Mesenchymal stem cell (in vitro differentiated cells and primary cell): ENCODE measurements around the gene SNX3.
A peak's percentile ranks its signal among the peaks of the same experiment; 100 is the strongest.

Experiments used
- DNase-seq: peaks from one replicate; pipeline ENCODE4 v3.0.0-alpha.2; 2013
- H2AFZ ChIP-seq: one replicate; pipeline ENCODE4 v1.6.1; 2013; ENCODE audit warnings: low read depth, mild to moderate bottlenecking, control low read depth, inconsistent platforms, low read length, moderate library complexity
- H2AK5ac ChIP-seq: 2 replicates; pipeline ENCODE4 v1.6.1; 2013; ENCODE audit warnings: low read length, moderate library complexity, mild to moderate bottlenecking, inconsistent platforms; ENCODE audit not compliant: severe bottlenecking
- H2BK120ac ChIP-seq: one replicate; pipeline ENCODE4 v1.6.1; 2013; ENCODE audit warnings: low read depth, mild to moderate bottlenecking, inconsistent platforms, low read length, moderate library complexity
- H2BK12ac ChIP-seq, 2 experiments: one replicate each; pipeline ENCODE4 v1.6.1; 2013; ENCODE audit warnings: inconsistent platforms in 2 of 2, low read length in 2 of 2, mild to moderate bottlenecking in 2 of 2, moderate library complexity in 2 of 2, control low read depth in 1 of 2
- H2BK15ac ChIP-seq: one replicate; pipeline ENCODE4 v1.6.1; 2013; ENCODE audit warnings: mild to moderate bottlenecking, low read depth, inconsistent platforms; ENCODE audit not compliant: poor library complexity, severe bottlenecking
- H2BK5ac ChIP-seq: 2 replicates; pipeline ENCODE4 v1.6.1; 2013; ENCODE audit warnings: low read depth, mild to moderate bottlenecking, low read length, control low read depth, inconsistent platforms; ENCODE audit not compliant: poor library complexity, severe bottlenecking
- H3K14ac ChIP-seq, 2 experiments: one replicate each; pipeline ENCODE4 v1.6.1; 2013; ENCODE audit warnings: inconsistent platforms in 2 of 2, low read length in 2 of 2, control low read depth in 1 of 2, mild to moderate bottlenecking in 1 of 2, moderate library complexity in 1 of 2
- H3K18ac ChIP-seq, 2 experiments: one replicate each; pipeline ENCODE4 v1.6.1; 2013; ENCODE audit warnings: inconsistent platforms in 2 of 2, low read length in 2 of 2, control low read depth in 1 of 2, low read depth in 1 of 2, mild to moderate bottlenecking in 1 of 2
- H3K23ac ChIP-seq, 2 experiments: one replicate each; pipeline ENCODE4 v1.6.1; 2013; ENCODE audit warnings: inconsistent platforms in 2 of 2, low read length in 2 of 2, mild to moderate bottlenecking in 2 of 2, moderate library complexity in 2 of 2, control low read depth in 1 of 2
- H3K27ac ChIP-seq: 2 replicates; pipeline ENCODE4 v1.5.1; 2013; ENCODE audit warnings: mild to moderate bottlenecking, moderate library complexity, low read length, control low read depth, inconsistent platforms; ENCODE audit not compliant: poor library complexity, severe bottlenecking
- H3K27me3 ChIP-seq, 2 experiments: 2 replicates each; pipeline versions ENCODE4 v1.6.1 to v1.7.0; 2013; ENCODE audit warnings: low read length in 2 of 2, mild to moderate bottlenecking in 2 of 2, moderate library complexity in 2 of 2, control low read depth in 1 of 2, inconsistent platforms in 1 of 2; ENCODE audit not compliant: control insufficient read depth in 1 of 2, insufficient read depth in 1 of 2
- H3K36me3 ChIP-seq, 2 experiments: 2 replicates each; pipeline versions ENCODE4 v1.6.1 to v1.7.0; 2013; ENCODE audit warnings: low read length in 2 of 2, control low read depth in 1 of 2, inconsistent platforms in 1 of 2, low read depth in 1 of 2, mild to moderate bottlenecking in 1 of 2; ENCODE audit not compliant: insufficient read depth in 2 of 2, control insufficient read depth in 1 of 2
- H3K4ac ChIP-seq, 2 experiments: one replicate each; pipeline ENCODE4 v1.6.1; 2013; ENCODE audit warnings: inconsistent platforms in 2 of 2, low read length in 2 of 2, mild to moderate bottlenecking in 2 of 2, moderate library complexity in 2 of 2, control low read depth in 1 of 2, low read depth in 1 of 2
- H3K4me1 ChIP-seq: 2 replicates; pipeline ENCODE4 v1.6.1; 2013; ENCODE audit warnings: low read depth, low read length, control low read depth; ENCODE audit not compliant: control insufficient read depth, insufficient read depth
- H3K4me2 ChIP-seq: 2 replicates; pipeline ENCODE4 v1.6.1; 2013; ENCODE audit warnings: low read length, mild to moderate bottlenecking, inconsistent platforms; ENCODE audit not compliant: poor library complexity, severe bottlenecking
- H3K4me3 ChIP-seq, 2 experiments: 2 replicates each; pipeline versions ENCODE4 v1.5.1 to v1.7.0; 2013; ENCODE audit warnings: low read length in 2 of 2, mild to moderate bottlenecking in 2 of 2, control low read depth in 1 of 2, low read depth in 1 of 2; ENCODE audit not compliant: insufficient read depth in 1 of 2
- H3K79me1 ChIP-seq: replicated peaks from 2 replicates; pipeline ENCODE4 v1.6.1; 2013; ENCODE audit warnings: mild to moderate bottlenecking, control low read depth, low read length, inconsistent platforms; ENCODE audit not compliant: poor library complexity, severe bottlenecking
- H3K9ac ChIP-seq: 2 replicates; pipeline ENCODE4 v1.7.0; 2013; ENCODE audit warnings: mild to moderate bottlenecking, low read length, moderate library complexity
- H3K9me3 ChIP-seq: 2 replicates; pipeline ENCODE4 v1.7.0; 2013; ENCODE audit warnings: mild to moderate bottlenecking, low read length; ENCODE audit not compliant: control insufficient read depth
- H4K8ac ChIP-seq: one replicate; pipeline ENCODE4 v1.6.1; 2013; ENCODE audit warnings: inconsistent platforms, mild to moderate bottlenecking, low read length, moderate library complexity
- H4K91ac ChIP-seq: one replicate; pipeline ENCODE4 v1.6.1; 2013; ENCODE audit warnings: mild to moderate bottlenecking, low read length, inconsistent platforms
- WGBS: methylation state at CpG from one replicate; pipeline ENCODE4 v1.1.7; 2013; ENCODE audit warnings: mixed read lengths; 5-methylcytosine and 5-hydroxymethylcytosine counted together

The SNX3 gene

GRCh38 chr6:108168090-108168463, 92.8 kb downstream of the SNX3 start:
- DNase-seq = no peak
- Histone ChIP-seq H3K23ac (no peak overlapping the region), H4K91ac (no peak overlapping the region), H2AFZ (no peak overlapping the region), H3K27me3 (peaks cover 100% of the 10 kb centered on the region in 2 experiments), H3K4ac (no peak overlapping the region), H3K4me1 (peaks cover 47% of the 10 kb centered on the region), H4K8ac (no peak overlapping the region), H3K27ac (no peak overlapping the region), H3K14ac (no peak overlapping the region), H2BK5ac (no peak overlapping the region), H3K9ac (no peak overlapping the region), H2AK5ac (no peak overlapping the region), H3K4me3 (no peak overlapping the region), H3K9me3 (peaks cover 8% of the 10 kb centered on the region), H3K4me2 (peak overlapping the region; percentile 57), H3K18ac (no peak overlapping the region), H3K79me1 (no peaks in the 10 kb centered on the region), H3K36me3 (no peaks in the 10 kb centered on the region), H2BK15ac (no peak overlapping the region), H2BK12ac (no peak overlapping the region), H2BK120ac (no peak overlapping the region)
- WGBS = 2% methylated on average over 23 of the region's 23 CpGs

- peak overlapping the region in 1 of 2 experiments; percentile 71 for H3K14ac ChIP-seq
- no peak for DNase-seq
These were observed 93.3 kb downstream of the SNX3 start for GRCh38 chr6:108167449-108168089.

GRCh38 chr6:108166664-108167448, 94.0 kb downstream of the SNX3 start:
- H2BK120ac ChIP-seq = no peak overlapping the region
- no peak overlapping the region for H3K9ac ChIP-seq
- H4K91ac ChIP-seq = no peak overlapping the region
- H3K4me2 ChIP-seq = peak overlapping the region; percentile 53
- no peak overlapping the region for H2AFZ ChIP-seq
- H2BK15ac ChIP-seq = no peak overlapping the region
- no peaks in the 10 kb centered on the region for H3K36me3 ChIP-seq
- no peak overlapping the region for H3K14ac ChIP-seq
- no peak overlapping the region for H2AK5ac ChIP-seq
- peaks cover 47% of the 10 kb centered on the region for H3K4me1 ChIP-seq
- peaks cover 100% of the 10 kb centered on the region in 2 experiments for H3K27me3 ChIP-seq
- H3K27ac ChIP-seq = no peak overlapping the region
- WGBS = 1% methylated on average over 43 of the region's 58 CpGs
- no peak for DNase-seq
- no peak overlapping the region for H3K4me3 ChIP-seq
- H2BK12ac ChIP-seq = no peak overlapping the region
- no peak overlapping the region for H3K18ac ChIP-seq
- H3K9me3 ChIP-seq = no peaks in the 10 kb centered on the region
- H2BK5ac ChIP-seq = no peak overlapping the region
- H3K23ac ChIP-seq = peak overlapping the region in 1 of 2 experiments; percentile 96
- H4K8ac ChIP-seq = no peak overlapping the region
- H3K4ac ChIP-seq = no peak overlapping the region
- H3K79me1 ChIP-seq = no peaks in the 10 kb centered on the region

More at GRCh38 chr6:108167449-108168089, 93.3 kb downstream of the SNX3 start:
- no peaks in the 10 kb centered on the region for H3K79me1 ChIP-seq
- H2BK12ac ChIP-seq = no peak overlapping the region
- H3K23ac ChIP-seq = peak overlapping the region in 1 of 2 experiments; percentile 96
- H3K36me3 ChIP-seq = no peaks in the 10 kb centered on the region
- no peak overlapping the region for H4K91ac ChIP-seq
- H3K27ac ChIP-seq = no peak overlapping the region
- no peak overlapping the region for H3K4ac ChIP-seq
- no peak overlapping the region for H2AK5ac ChIP-seq
- peak overlapping the region; percentile 57 for H3K4me2 ChIP-seq
- 8% methylated on average over 28 of the region's 35 CpGs for WGBS
- peak overlapping the region in 1 of 2 experiments; percentile 12 for H3K4me3 ChIP-seq
- H2BK15ac ChIP-seq = no peak overlapping the region
- H3K18ac ChIP-seq = no peak overlapping the region
- no peak overlapping the region for H2BK5ac ChIP-seq
- H3K4me1 ChIP-seq = peaks cover 47% of the 10 kb centered on the region
- H2AFZ ChIP-seq = no peak overlapping the region
- H4K8ac ChIP-seq = no peak overlapping the region
- H3K9me3 ChIP-seq = peaks cover 3% of the 10 kb centered on the region
- H3K9ac ChIP-seq = no peak overlapping the region
- no peak overlapping the region for H2BK120ac ChIP-seq
- peaks cover 100% of the 10 kb centered on the region in 2 experiments for H3K27me3 ChIP-seq
